Mesenteric fat pad (tissue), 1 donor: ENCODE measurements around the gene RPL7A. TPM values are rescaled to one million over a fixed set of nuclear protein-coding genes. Genes with fewer than 3 reads are reported as not detected.
A peak's percentile ranks its signal among the peaks of the same experiment; 100 is the strongest.

Experiments
- DNase-seq: peaks from one replicate; pipeline ENCODE4 v3.0.0-alpha.2; 2020; ENCODE audit warnings: low spot score
- total RNA-seq: library from RNA; stranded (reverse); fragmentation: NEBNext Ultra II Directional; extraction: Animal tissue kit (Norgen Biotek cat#: 25700); gene quantifications from one replicate; pipeline ENCODE4 v1.2.1, GENCODE V29; 2021
- donor health status: DM: yes; HTN: yes; CAD: no.

RPL7A gene
- total RNA-seq, 1 donor from 2014 or later = 1,535 TPM

DNA sequence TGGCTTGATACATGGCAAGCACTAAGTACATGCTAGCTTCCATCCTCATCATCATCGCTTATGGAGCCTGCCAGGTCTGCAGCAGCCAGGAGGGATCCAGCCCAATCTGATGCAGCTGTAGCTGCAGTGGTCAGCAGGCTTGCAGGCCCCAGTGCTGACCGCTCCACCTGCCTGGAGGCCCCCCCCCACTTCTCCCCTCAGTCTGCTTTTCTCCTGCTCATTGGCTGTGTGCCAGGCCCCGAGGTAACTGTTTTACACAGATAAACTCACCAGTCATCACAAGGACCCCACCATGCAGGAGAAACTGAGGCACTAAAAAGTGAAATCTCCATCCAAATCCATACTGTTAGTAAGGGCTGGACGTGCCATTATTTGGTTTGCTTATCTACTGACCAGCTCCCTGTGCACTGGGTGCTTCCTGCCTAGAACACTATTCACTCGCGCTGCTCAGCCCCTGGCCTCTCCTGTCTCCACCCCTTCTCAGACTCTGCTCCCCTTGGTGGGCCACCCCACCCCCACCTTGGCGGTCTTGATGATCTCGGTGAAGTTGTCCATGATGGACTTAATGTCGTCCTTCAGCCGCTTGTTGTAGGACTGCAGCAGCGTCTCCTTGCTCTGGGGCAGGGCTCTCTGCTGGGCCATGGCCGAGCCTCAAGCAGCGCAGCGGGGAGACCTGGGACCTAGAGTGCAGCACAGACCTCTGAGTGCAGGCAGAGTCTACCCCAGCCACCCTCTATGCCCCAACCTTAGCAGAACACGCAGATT lies 1.8 kb upstream of the RPL7A start:
- DNase-seq = no peak

DNA sequence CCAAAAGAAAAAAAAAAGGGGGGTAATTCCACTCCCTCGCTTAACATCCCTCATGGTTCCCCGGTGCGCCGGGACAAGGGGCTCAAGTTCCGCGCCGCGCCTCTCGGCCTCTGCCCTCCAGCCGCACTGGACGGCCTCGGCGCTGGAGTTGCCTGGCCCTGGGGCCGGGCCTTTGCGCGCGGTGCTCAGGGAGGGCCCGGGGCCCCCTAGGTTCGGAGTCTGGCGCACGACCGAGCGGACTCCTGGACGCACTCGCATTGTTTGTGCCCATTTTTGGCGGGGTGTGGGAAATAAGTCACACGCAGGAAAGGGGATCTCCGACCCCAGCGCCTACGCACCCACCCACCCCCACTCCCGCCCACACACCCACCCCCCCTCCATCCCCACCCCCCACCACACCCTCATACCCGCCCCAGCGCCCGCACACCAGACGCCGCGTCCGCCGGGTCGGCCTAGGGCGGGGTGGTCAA lies 468 bp upstream of the RPL7A start:
- no peak for DNase-seq

DNA sequence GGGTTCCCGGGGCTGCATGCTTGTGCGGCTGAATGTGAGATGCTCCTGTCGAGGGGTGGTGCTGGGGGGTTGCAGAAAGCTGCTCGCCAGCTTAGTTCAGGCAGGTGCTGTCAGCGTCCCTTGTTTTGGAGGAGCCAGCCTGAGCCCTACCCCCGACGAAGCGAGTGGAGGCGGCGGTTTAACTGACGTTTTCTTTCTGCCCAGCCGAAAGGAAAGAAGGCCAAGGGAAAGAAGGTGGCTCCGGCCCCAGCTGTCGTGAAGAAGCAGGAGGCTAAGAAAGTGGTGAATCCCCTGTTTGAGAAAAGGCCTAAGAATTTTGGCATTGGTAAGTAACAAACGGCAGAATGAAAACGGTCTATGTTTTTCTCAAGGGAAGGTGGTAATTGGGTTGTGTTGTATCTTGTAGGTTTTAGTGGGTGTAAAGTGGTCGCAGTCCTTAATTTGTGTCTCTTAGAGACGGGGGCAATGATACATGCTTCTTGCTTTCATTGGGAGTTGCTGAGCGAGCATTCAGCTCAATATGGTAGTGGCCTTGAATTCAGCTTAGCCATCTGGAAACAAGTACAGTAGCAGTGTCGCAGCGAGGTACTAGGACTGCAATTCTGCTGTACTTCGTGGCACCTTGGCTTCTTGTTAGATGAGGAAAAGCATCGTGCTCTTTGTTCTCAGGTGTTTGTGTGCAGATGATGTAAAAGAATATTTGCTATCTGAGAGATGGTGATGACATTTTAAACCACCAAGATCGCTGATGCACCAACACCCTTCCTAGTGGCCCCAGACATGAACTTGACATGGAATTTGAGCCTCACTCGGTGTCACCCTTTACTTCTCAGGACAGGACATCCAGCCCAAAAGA lies 928 bp downstream of the RPL7A start:
- DNase-seq = no peak

DNA sequence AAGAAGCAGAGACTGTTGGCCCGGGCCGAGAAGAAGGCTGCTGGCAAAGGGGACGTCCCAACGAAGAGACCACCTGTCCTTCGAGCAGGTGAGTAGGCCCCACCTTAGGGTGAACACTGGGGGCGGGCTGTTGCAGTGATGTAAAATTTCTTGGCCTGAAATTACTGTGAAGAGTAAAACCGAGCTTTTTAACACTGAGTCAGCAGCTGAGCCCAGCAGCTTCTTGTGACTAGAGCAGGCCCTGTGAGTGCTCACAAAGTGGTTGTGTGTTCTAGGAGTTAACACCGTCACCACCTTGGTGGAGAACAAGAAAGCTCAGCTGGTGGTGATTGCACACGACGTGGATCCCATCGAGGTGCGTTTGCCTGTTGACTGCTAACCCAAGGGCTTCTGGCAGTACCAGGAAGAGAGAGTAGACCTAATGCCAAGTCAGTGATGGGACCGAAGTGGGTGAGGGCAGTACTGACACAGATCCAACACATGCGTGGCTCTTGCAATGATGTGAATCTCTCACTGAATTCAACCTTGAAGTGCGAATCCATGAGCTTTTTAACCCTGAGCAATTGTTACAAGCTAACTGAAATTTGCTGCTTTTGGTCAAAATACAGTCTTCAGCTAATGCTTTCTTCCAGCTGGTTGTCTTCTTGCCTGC lies 2.1 kb downstream of the RPL7A start:
- no peak for DNase-seq

DNA sequence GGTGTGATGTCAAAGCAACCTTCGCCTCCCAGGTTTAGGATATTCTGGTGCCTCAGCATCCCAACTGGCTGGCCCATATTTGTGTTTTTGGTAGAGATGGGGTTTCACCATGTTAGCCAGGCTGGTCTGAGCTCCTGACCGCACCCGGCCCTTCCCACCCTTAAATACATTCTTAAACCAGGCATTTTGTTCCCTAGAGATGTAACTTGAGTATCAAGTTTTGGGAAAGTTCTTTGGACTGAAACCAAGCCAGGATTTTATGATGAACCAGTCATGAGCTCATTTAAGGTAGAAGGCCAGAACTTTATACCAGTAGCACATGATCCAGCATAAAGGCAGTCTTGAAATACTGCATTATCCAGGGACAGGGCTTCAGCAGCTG lies 3.5 kb downstream of the RPL7A start:
- no peak for DNase-seq

DNA sequence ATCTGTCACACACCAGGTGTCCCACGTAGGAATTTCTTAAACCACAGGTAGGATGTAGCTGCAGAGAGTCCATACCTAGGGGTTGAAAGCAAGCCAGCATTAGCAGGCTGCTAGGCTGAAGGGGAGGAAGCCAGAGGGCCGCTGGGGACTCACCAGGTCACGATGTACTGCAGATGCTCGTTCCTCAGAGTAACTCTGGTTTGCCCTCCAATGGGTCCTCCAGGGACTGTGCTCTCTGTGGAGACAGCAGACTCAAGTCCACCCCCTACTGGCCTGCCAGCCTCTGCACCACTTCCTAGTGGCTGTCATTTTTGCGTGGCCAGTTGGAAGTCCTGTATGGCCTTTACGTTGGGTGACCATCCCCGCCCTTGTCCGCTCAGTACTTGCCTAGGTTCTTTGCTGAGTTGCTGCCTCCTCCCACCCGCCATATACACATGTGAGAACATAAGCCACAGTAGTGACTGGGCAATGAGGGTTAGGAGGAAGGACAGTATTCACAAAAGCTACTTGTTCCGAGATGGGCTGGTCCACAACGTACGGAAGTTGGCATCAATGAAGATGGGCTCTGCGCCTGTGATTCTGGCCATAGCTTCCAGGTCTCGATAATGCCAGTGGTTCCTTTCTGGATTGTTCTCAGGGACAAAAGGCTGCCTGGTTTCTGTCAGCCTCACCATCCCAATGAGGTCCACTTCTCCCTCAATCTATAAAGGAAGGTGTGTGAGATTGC lies 4.1 kb downstream of the RPL7A start:
- DNase-seq = no peak

DNA sequence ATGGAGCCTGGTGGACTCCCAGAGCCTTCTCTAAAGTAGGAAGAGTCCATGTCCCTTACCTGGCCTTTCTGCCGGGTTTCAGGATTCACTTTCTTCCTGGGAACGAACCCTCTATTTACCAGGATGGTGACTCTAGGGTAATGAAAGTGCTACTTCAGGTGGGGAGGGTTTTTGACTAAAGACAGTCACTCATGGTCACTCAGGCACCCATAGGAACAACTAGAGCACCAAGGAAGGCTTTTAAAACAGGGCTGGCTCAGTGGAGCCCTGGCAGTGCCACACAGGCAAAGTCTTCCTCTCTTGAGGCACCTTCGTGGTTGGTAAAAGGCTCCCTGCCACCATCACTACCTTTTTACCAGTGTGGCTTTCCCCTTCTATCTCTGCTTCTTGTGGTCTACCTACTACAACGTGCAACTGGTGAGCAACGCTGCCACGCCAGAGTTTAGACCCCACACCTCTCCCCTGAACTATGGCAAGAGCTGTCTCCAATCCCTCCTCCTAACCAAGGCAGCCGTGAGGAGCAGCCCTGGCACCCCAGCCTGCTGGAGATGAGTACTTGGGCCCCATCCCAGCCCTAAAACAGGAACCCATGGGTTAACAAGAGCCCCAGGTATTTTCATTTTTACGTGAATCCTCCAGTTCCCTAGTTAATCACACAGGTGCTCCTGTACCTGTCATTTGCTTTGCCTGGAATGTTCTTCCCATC lies 4.8 kb downstream of the RPL7A start:
- DNase-seq = no peak

DNA sequence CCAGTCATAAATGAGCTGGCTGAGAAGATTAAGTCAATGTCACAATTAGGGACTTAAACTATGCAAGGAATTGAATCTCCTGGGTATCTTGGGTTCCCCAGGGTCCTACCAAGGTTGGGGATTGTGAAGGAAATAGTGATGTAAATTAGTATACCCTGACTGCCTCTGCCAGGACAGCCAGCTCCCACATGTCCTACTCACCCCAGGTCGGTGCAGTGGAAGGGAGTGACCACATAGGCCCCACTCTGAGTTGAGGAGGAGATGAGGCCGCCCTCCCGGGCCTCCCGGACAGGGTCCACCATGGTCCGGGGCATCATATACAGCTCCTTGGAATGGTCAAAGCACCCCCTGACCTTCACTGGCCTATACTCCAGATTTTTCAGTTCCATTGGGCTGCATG lies 5.5 kb downstream of the RPL7A start:
- no peak for DNase-seq

DNA sequence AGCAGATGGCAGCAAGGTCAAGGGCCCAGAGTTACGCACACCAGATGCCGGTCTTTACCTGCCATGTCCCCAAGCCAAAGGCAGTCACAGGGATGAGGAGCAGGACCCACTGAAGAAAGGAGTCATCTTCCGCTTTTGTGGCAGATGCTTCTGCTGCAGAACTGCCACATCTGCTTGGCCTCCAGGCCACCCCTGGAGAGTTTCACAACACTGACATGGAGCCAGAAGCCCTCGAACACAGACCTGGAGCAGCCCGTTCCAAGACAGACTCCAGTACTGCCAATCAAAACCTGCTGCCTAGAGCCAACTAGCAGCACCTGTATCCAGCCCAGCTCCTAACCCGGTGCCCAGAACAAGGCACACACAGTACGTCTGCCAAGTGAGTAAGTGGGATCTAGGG lies 6.7 kb downstream of the RPL7A start:
- no peak for DNase-seq

DNA sequence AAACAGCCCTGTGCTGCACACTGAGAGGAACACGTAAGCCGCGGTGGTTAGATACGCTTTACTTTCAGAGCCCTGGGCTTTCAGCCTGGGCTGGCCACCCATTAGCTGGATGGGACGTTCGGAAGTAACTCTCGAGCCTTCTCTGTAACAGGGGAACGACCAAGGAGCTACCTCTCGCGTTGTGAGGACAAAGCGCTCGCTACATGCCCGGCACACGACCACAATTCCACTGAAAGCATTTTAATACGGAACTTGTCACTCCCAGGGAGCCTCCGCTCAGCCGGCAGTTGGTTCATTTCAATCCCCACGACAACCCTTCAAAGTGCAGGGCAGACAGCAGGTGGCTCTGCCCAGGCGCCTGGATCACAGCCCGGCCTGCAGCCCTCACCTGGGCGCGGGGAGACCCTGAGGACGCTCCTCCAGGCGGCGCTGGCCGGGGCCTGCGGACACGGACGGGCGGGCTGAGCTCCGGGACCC lies 7.9 kb downstream of the RPL7A start:
- no peak for DNase-seq

DNA sequence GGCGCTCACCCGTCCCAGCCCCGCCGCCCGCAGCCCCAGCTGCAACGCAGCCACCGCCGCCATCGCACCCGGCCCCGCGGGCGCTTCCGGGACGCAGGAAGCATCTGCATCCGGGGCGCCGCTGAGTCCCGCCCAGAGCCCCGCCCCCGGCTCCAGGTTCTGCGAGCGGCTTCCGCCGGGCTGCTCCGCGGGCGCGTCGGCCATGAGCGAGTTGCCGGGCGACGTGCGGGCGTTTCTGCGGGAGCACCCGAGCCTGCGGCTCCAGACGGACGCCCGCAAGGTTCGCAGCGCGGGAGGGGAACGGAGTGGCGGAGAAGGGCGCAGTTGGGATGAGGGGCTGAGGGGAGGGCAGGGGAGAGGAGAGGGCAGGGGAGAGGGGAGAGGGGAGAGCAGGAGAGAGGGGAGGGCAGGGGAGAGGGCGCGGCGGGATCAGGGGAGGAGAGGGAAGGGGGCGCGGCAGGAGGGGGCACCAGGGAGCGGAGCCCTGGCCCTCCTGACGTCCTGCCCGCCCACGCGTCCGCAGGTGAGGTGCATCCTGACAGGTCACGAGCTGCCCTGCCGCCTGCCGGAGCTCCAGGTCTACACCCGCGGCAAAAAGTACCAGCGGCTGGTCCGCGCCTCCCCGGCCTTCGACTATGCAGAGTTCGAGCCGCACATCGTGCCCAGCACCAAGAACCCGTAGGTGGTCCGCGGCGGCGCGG lies 8.5 kb downstream of the RPL7A start, which contains the start of the genes SURF1 and SURF2:
SURF1 (minus strand) TSS at position 97 of the 701 bp plus-strand sequence; CDS start at position 63, 34 bp downstream.
SURF2 (plus strand) TSS at position 160 of the 701 bp plus-strand sequence; CDS start at position 203, 43 bp downstream.
- DNase-seq = peak; percentile 94

DNA sequence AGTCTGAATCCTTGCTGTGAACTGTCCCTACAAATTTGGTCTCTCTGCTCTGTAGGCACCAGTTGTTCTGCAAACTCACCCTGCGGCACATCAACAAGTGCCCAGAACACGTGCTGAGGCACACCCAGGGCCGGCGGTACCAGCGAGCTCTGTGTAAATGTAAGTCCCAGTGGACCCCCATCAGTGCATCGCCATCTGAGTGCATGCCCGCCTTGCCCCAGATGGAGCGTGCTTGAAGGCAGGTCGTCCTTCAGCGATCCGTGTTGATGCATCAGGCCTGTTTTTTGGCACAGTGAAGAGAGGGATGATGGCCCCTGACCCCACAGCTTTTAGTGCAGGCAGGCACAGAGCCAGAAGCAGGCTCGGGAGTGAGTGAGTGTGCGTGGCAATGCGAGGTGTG lies 9.6 kb downstream of the RPL7A start:
- DNase-seq = no peak

DNA sequence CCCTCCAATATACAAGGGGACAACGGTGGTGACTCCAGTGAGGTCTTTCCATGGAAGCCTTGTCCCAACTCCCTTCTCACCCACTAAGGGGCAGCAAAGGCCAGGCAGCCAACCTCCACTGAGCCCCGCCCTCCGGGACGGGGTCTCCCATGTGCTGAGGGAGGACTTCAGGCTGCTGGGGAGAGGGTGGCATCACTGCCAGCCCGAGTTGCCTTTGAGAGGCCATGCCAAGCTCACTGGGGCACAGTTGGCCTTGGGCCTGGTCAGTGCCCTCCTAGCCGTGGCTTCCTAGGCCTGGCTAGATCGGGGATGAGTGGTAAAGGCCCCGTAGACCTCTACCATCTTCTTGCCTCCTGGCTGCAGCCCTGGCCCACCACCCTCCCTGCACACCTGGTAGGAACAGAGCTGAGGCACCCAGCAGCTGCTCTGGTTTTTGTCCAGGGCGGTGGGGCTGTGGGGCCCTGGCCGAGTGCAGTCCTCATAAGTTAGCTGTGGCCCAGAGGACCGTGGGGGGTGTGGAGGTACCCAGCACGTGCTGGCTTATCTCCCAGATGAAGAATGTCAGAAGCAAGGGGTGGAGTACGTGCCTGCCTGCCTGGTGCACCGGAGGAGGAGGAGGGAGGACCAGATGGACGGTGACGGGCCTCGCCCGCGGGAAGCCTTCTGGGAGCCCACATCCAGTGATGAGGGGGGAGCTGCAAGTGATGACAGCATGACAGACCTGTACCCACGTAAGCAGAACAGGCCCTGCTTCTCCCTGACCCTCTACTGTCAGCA lies 11.6 kb downstream of the RPL7A start:
- DNase-seq = peak; percentile 85

DNA sequence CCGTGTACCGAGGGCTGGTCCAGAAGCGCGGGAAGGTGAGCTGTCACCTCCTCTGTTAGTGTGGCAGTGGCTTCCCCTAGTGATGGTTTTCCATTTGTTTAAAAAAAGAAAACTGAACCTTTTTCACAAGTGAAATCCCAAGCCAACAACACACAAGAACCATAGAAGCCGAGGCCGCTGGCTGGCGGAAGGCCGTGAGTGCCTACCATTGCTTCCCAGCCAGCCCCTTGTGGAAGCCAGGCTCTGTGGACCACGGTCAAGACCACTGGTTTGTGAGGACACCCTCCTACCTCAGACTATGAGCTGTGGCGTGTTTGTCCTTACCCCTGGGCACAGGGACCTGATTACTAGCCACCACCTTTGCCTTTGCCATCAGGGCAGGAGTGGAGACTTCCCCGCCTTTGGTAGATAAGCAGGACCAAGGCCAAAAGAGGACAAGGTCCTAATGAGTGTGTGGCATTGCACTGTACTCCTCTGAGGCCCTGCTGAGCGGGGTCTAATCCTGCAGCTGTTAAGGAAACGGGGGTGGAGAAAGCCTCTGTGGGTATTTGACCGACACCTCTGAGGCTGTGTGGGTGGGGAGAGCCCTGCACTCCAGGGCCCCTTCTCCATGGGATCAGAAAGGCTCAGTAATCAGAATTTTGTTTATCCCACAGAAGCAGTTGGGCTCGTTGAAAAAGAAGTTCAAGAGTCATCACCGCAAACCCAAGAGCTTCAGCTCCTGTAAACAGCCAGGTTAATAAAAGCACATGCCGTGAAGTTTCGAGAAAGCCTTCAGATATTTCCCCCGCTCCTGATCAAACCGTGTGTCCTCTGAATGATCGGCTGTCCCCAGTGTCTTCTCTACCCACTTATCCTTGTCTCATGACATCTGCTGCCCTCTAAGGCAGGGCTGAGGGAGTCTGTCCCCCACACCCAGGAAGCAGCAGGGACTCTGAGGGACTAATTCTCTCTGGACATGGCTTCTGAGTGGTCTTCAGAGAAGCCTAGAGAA lies 12.7 kb downstream of the RPL7A start:
- DNase-seq = no peak

DNA sequence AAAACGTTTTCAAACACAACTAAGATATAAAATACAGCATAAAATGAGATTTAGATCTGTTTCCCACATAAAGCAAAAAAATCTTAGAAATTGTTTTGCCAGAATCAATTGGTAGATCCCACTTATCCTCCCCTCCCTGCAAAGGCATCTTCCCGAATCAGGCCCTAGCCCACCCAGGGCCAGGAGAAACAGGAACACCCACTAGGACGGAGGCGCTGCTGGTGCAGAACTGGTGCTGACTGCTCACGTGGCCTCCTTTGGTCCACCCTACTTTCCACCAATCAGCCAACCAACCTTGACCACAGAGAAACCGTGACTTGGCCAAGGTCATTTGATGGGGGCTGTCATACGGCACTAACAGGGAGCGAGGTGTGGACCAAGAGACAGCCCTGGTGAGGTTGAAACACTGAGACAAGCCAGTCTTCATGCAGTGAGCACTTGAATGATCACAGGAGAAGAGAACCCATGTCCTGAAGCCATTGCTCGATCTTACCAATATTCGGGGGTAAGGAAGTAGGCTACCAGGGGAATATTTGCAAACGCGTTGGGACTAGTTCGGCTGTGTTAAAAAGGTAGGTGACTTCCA lies 13.6 kb downstream of the RPL7A start:
- no peak for DNase-seq

DNA sequence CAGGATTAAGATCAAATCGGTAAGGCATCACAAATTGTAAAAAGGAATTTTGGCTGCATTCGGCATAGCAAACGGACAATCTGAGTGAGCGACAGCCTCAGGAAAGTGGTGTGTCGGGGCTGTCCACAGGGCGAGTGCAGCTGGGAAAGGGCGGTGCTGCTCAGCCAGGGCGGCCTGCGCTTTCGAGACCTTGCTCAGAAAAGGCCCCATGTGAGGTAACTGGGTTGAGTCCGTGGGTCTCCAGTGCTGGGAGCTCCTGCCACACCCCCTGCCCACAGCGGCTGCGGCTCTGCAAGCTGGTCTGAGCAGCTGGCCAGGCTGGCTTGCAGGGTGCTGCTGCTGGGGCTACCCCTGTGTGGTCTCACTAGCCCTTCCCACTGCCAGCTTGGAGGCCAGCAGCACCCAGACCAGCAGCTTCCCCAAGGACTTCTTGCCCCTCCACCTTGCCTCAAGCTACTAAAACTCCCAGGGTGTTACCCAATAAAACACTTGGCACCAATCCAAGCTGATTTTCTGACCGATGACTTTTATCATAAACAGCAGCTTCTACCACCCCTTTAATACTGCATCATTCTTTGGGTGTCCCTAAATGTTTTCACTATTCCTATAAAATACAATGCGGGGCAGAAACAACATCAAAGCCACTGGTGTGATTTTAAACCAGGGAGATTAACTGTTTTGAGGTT lies 14.5 kb downstream of the RPL7A start:
- DNase-seq = no peak

DNA sequence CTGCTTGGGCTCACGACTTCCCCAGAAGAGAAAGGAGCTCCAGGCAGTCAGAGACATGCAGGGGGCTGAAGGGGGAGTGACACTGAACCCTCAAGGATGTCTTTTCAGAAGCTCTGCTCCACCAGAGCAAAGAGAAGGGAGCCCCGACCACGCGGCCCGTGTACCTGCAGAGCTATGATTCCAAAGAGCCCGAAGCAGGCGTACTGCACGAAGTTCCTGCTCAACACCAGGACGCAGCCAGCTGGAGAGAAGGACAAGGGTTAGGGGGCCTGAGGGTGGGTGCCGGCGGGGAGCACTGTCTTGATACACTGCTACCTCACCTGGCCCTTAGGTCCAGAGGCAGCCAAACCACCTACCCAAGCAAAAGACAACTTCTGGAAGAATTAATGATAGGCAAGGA lies 18.4 kb downstream of the RPL7A start:
- peak; percentile 86 for DNase-seq
